HFF-Myc (cell line): ENCODE results near the gene CA4.

Experiments
- DNase-seq: peaks from one replicate; pipeline ENCODE4 v3.0.0-alpha.2; 2011; ENCODE audit warnings: low read depth; ENCODE audit errors: extremely low read depth
- H3K4me3 ChIP-seq: replicated peaks from 2 replicates; pipeline ENCODE4 v1.5.1; 2011; ENCODE audit warnings: low read depth, mild to moderate bottlenecking, control low read depth, low read length
- TF ChIP-seq, protein P1 (sequence below): IDR thresholded peaks from 2 replicates; pipeline ENCODE4 v1.5.1; 2012; ENCODE audit warnings: mild to moderate bottlenecking, low read depth, low read length, control low read depth; ENCODE audit errors: missing control alignments

CA4 gene

DNA sequence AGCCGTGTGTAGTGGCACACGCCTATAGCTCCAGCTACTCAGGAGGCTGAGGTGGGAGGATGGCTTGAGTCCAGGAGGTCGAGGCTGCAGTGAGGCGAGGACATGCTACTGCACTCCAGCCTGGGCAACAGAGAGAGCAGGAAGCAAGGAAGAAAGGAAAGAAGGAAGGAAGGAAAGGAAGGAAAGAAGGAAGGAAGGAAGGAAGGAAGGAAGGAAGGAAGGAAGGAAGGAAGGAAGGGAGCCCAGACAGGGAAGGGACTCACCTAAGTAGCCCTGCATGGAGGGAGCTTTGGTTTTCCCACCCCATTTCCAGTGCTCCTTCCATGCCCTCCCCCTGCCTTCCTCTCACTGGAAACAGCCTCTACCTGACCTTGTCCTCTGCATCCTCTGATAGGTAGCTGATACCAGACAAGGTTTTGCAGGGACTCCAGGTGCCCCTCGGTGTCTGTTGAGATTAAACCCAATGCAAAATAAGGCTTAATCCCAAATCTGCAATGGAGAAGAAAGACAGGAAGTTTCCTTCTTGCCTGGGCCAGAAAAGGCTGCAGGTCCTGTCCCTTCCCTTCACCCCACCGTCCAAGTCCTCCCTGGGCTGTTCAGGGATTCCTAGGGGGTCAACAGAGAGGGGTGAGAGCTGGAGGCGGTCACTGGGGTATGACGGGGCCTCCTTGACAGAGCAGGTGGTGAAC lies 21.5 kb upstream of the CA4 start:
- DNase-seq = no peak
- TF ChIP-seq, protein P1, sequence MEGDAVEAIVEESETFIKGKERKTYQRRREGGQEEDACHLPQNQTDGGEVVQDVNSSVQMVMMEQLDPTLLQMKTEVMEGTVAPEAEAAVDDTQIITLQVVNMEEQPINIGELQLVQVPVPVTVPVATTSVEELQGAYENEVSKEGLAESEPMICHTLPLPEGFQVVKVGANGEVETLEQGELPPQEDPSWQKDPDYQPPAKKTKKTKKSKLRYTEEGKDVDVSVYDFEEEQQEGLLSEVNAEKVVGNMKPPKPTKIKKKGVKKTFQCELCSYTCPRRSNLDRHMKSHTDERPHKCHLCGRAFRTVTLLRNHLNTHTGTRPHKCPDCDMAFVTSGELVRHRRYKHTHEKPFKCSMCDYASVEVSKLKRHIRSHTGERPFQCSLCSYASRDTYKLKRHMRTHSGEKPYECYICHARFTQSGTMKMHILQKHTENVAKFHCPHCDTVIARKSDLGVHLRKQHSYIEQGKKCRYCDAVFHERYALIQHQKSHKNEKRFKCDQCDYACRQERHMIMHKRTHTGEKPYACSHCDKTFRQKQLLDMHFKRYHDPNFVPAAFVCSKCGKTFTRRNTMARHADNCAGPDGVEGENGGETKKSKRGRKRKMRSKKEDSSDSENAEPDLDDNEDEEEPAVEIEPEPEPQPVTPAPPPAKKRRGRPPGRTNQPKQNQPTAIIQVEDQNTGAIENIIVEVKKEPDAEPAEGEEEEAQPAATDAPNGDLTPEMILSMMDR = no peak
- no peak overlapping the region for H3K4me3 ChIP-seq

DNA sequence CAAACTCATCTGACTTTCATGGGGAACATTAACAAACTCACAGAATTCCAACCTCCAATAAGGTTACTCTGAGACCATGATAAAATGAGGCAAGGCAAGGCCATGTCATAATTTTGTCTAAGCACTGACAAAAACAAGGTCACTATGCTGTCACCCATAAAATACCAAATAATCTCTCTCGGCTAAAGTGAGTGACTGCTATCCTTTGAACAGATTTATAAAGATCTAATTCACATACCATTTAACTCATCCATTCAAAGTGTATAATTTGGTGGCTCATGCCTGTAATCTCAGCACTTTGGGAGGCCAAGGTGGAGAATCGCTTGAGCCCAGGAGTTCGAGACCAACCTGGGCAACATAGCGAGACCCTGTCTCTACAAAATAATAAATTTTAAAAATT lies 20.6 kb upstream of the CA4 start:
- TF ChIP-seq, protein P1 = no peak
- no peak for DNase-seq
- no peak overlapping the region for H3K4me3 ChIP-seq

DNA sequence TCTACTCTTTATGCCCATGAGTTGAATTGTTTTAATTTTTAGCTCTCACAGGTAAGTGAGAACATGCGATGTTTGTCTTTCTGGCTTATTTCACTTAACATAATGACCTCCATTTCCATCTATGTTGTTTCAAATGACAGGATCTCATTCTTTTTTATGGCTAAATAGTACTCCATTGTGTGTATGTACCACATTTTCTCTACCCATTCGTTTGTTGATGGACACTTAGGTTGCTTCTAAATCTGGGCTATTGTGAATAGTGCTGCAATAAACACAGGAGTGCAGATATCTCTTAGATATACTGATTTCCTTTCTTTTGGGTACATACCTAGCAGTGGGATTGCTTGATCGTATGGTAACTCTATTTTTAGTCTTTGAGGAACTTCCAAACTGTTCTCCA lies 19.3 kb upstream of the CA4 start:
- H3K4me3 ChIP-seq = no peak overlapping the region
- no peak for DNase-seq

DNA sequence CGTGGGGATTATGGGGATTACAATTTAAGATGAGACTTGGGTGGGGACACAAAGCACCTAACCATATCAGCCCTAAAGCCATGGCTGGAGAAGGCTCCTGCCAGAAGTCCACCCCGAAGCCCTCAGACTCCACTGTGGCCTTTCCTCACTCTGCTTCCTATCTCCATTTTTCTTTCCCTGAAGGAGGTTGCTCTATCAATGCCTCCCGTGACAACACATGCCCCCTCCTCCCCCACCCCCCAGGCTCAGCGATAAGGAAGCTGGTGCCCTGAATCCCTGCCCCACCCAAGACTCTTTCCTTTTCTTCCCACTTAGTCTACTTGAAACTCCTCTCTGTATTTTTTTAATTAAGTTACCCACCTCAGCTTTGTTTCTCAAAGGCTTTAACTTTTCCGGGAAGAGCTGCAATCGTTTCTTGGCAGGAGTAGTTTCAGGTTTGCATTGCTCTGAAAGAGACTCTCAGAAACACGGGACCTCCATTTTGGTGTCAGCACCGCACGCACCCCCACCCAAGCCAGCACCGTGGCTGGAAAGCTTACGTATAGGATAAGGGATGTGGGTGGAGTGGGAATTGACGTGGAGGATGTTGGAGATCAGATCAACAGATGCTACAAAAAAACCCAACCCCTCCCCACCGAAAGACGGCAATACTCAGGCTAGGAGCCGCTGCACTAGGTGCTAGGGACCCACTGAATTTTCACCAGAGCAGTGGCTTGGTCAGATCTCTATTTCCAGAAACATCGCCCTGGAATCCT lies 15.2 kb upstream of the CA4 start:
- no peak for DNase-seq

More for the DNA sequence above, 19.3 kb upstream of the CA4 start:
- TF ChIP-seq, protein P1 = no peak

GRCh38 chr17:60135151-60135950 lies 14.4 kb upstream of the CA4 start:
- TF ChIP-seq, protein P1 = no peak
- DNase-seq = peak; percentile 72
- peak overlapping the region; percentile 68 for H3K4me3 ChIP-seq

More for the DNA sequence above, 15.2 kb upstream of the CA4 start:
- peak overlapping the region; percentile 68 for H3K4me3 ChIP-seq
- TF ChIP-seq, protein P1 = no peak

GRCh38 chr17:60135951-60136666 lies 13.7 kb upstream of the CA4 start:
- TF ChIP-seq, protein P1 = no peak
- DNase-seq = no peak
- H3K4me3 ChIP-seq = no peak overlapping the region
